Activated naive CD4-positive, alpha-beta T cell treated with anti-CD3 and anti-CD28 coated beads, Interleukin-2, amount 50 U/mL, for 16 hours (primary cell): ENCODE measurements around the gene ANTXRL.
"Not testable (repeated sequence)": the region's sequence is repeated elsewhere in the genome, so short reads cannot be mapped to it uniquely, and the experiment has no call there.

Source experiments
- DNase-seq: peaks from one replicate; pipeline ENCODE4 v3.0.0-alpha.2; 2020

ANTXRL gene

DNA sequence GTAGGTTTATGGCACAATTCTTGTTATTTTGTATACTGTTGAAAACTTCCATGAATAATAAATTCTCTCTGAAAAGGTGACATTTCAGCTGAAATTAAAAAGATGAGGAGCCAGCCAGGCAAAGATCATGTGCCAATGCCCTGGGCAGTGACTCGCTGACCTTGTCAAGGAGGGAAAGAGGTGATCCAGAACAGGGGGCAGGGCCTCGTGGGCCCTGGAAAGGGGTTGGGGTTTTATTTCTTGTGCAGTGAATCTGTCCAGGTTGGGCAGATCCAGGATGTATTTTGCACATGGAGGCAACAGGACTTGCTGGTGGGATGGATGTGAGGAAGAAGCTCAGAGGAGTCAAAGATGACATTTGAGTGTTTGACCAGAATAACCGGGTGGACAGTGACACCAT is 31.6 kb upstream of the ANTXRL start:
- DNase-seq = not testable (repeated sequence)

DNA sequence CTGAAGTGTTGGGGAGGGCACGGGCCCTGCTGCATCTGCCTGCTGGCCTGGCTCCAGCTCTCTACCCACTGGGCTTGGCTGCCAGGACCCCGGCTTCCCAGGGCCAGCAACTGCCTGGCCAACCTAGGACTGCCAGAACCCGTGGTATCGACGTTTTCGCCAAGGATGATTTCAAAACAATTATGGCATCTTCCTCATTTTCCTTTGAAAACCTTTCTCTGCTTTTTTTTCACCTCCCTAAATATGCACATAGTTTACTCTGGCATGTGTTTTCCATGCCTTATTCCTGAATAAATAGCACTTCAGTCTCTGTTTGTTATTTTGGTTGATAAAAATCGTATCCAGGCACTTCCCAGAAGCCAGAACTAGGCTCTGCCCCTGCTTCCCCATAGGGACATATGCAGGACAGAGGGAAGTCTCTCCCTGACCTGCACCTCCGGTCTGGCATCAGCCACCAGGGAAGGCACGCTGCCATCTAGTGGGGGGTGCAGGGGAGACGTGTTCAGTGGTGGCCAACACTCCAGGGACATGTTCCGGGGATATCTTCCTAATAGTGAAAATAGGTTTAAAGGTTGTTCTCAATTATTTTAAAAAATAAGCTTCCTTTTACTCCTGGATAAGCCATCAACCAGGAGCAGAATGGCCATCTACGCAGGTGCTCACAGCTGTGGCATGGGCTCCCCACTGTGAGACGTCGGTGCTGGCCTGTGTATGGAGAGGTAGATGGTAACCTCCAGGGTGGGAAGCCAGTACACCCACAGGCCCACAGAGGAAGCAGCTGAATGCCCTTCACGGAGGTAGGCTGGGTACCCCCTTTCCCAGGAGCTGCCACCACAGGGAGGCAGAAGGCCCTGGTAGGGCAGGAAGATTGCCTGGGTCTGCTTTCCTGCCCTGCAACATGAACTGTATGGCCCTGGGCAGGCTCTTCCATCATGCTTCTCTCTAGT is 30.7 kb upstream of the ANTXRL start:
- peak; percentile 67 for DNase-seq

DNA sequence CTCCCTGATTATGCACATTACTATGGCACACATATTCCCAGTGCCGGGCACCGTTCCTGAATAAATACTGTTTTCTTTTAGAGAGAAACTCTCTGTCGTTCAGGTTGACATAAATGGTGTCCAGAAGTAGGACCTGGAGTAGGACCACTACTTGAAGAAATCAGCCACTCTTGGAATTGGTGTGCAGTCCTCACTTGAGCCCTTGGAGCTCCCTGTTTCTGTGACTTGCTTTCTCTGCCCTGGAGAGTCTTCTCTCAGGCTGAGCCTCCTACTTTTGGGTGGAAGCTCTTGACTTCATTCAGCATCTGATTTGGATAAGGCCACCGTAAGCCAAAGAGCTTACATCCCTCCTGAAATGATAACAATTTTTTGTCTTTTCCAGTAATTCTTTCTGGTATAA is 29.7 kb upstream of the ANTXRL start:
- no peak for DNase-seq

DNA sequence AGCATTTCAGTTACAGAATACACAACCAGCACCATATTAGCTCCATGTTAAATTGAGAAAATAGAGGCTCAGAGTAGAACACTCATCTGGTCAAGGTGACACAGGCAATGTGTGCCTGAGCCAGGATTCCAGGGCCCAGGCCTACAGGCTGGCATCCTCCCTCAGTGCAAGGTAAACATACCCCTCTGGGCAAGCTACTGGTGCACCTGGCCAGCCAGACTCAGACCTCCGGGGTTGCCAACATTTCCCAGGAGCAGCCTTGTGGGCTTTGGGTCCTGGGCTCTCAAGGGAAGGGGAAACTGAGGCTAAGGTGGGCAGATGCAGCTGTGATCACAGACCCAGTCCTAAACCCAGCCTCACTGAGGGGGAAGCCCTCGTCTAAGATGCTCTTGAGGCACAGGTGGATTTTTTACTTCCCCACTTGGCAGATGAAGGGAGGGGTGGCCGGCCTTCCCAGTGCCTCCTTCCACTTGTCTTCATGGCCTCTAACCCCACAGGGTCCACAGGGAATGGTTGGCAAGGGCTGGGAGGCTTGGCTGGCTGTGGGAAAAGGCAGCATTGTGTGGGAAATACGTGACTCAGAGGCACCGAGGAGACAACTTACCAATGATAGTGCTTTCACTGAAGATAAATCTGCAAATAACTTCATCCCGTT is 23.8 kb upstream of the ANTXRL start:
- not testable (repeated sequence) for DNase-seq

DNA sequence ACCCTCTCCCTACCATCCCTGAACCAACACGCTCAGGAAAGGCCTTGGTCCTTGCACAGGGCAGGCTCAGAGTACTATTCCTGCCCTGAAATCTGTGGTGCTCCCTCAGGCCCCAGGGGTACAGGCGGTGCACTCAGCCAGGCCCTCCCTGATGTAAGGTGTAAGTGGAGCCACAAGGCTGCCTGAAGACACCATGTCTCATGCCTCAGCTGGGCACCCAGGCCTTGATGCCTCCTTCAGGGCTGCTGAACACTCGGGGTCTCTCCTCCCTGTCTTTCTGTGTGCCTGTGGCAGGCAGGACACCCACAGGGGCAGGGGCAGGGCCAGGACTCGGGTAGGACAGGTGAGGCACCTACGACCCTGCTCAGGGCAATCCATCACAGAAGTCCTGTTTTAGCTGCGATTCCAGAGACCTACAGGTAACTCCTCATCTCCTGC is 22.9 kb upstream of the ANTXRL start:
- DNase-seq = no peak

DNA sequence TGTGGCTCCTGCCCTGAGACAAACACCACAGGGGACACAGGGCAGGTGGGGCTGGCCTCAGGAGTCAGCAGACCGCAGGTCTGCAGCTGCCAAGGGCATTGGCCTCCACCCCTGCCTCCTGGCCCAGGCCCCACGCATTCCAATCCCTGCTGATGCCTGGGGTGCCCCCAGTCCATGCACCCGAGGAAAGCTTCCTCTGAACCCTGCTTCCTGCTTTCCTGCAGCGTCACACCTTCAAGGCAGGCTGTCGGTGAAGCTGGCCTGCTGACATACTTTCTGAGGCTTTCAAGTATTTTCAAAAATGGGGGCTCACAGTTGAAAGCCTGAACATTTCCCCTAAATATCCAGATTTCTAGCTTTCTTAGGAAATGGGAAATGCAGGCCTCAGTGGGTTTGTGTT is 22.5 kb upstream of the ANTXRL start:
- DNase-seq = no peak

DNA sequence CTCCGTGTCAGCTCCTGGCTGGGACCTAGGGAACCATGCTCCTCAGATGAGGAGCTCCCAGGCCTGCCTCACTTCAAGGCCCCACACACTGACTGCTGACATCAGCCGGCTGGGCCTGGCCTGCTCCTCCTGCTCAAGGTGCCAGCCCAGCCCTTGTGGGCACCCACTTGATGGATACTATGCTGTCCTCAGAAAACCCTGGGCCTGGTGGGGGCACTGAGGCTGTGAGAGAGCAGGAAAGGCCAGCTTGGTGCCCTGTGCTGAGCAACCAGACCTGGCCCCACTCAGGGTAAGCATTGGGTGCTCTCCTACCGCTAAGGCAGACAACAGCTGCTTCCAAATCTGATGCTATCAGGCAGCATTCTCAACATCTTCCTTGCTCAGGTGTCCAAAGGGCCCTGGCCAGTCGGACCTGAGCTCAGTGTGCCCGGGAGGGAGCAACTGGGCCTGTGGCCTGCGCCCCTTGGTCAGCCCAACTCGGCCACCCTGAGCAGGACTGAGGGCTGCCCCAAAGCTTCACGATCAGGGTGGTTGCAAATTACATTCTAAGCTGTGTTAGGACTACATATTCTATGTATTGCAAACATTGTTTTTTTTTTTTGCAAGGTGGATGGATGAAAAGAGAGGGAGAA is 21.9 kb upstream of the ANTXRL start:
- DNase-seq = no peak

DNA sequence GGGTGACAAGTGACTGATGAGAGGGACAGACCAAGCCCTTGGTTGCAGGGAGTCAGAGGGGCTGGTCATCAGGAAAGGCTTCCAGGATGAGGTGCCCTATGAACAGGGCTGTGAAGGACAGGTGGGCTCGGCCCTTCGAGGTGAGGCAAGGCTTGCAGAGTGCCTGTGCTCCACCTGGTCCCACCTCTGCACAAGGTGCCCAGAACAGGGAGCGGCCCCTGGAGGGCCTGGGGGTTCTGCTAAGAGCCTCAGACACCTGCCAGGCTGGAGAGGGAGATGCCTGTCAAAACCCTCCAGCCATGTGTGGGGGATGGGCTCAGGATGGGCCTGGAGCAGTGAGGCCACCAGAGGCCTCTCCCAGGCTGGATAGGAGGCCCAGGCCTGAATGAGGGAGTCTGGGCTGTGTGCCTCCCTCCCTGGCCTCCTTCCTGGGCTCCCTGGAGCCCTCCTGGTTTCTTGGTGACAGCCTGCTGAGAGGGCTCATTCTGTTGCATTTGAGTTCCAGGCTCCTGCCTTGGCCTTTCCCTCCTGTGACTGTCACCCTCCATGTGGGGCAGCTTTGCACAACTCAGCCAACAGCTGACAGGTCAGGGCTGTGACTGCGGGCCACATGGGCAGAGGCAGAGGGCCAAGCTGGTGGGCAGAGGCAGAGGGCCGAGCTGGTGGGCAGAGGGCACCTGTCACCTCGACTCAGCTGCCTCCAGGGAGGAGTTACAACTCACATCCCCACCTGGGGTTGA is 21.1 kb upstream of the ANTXRL start:
- DNase-seq = not testable (repeated sequence)

DNA sequence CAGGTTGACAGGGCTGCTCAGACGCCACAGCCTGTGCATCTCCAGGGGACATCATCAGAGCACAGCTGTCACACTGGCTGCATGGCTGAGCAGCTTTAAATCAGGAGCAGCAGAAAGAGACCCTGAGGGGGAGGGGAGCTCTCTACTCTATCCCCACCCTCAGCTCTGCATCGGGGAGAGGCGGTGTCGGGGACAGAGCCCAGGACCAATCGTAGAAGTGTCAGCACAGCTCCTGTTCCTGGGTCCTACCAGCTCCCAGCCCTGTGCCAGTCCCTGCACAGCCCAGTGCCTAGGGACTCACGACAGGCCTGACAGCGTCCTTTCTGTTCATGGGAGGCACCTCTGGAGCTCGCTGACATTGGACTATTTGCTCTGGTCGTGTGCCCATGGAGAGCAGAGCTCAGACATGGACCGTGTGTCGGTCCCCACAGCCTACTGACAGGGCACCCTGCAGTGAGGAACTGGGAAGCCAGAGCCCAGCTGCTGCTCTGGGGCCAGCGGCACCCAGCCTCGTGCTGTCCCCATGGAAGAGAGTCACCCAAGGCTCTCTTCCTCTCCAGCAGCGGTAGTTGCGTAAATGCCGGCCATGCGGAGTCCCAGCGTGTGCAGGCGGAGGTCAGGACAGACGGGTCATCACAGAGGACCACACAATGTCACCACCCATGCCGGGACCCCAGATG is 20.4 kb upstream of the ANTXRL start:
- no peak for DNase-seq

DNA sequence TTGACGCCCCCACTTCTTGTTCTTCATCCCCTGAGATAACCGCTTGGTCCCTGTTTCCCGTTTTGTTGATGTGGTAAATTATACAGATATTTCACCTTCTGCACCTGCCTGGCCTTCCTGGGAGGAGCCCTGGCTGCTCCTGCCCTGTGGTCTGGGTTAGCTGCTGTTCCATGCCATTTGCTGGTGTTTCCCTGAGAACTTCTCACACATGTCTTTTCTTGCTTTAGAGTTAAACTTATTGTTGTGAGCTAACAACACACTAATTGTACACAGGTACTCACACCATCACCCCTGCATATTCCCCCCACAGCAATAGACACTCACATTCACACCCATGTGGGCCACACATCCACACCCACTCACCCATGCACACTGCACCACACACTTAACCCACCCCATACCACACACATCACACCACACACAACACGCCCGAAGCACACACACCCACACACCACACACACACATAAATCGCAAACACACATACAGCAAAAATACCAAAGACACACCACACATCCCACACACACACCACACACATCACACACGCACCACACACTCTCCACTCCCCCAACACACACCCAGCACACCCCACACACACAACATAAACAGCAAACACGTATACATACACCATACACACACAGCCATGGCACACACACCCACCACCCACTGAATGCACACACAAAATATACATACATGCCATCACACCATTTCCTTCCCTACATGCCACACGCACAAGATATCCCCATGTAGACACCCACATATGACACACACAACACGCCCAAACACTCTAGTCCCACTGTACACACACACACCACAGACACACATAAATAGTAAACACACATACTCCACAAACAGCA is 19.4 kb upstream of the ANTXRL start:
- no peak for DNase-seq

DNA sequence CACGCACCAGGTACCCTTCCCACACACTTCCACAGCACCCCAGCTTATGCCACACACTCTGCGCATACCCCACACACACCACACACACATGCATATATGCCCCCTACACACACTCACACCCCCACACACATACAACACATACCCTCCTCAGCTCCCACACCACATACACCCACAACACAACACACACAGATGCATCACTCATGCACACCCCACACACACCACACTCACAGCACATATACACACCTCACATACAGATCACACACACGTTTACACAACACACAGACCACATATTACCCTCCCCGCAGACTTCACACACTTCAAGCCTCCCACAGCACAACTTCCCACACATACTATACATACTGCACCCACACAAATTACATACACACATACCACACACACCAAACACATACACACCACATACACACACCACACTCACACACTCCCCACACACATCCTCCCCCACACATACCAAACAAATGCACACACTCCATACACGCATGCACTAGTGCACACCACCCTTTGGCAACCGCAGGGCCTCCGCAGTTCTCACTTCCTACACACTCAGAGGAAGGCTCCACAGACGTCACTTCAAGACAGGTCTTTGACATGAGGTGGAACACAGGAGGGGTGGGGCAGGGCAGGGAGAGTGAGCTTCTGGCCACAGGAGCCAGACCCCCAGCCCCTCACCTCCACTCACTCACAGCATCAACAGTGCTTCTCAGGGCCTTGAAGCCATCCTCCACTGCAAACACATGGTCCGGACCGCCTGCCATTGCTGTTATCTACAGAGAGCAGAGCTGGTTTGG is 18.5 kb upstream of the ANTXRL start:
- peak; percentile 66 for DNase-seq

DNA sequence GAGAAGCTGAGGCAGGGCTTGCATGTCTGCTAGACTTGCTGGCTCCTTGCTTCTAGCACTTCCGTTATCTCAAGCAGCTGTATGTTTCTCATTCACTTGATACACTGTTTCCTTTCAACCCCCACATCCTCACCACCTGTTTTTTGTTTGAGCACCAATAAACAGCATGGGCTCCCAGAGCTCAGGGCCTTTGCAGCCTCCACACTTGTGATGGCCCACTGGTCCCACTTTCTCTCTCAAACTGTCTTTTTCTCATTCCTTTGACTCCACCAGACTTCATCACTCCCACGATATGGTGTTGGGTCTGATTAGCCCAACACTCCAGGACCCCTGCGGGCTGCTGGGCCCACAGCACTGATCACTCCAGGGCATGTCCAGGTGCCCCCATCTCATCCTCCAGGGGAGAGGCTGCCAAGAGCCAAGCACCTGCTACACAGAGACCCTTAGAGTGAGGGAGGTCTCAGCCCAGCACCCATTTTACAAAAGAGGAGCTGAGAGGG is 17.2 kb upstream of the ANTXRL start:
- not testable (repeated sequence) for DNase-seq

DNA sequence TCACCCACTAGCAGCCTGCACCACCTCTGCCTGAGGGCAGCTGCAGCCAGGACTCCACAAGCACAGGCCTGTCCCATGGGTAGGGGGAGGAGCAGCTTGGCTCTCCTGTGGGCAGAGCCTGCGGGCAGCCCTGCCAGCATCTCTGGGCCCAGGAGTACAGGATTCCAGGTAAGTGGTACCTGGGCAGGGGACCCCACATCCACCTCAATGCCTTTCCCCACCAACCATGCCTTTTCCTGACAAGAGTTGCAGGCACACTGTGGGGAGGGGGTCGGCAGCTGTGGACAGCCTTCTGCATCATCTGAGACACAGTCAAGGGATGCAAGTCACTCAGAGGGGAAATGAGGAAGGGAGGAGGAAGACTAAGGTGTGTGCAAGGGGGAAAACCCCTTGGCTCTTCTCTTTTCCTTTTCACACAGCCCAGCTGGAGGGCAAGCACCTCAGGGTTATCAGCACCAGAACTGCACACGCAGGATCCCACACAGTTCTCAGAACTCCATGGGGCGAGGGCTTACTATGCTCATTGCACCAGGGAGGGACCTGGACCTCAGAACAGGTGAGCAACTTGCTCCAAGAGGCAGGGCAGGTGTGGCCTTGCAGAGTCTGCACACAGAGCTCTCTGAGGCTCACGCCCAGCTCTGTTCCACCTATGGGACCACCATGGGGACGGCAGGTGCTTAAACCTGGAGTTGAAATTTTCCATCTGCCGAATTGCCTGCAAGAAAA is 16.5 kb upstream of the ANTXRL start:
- DNase-seq = peak; percentile 11

DNA sequence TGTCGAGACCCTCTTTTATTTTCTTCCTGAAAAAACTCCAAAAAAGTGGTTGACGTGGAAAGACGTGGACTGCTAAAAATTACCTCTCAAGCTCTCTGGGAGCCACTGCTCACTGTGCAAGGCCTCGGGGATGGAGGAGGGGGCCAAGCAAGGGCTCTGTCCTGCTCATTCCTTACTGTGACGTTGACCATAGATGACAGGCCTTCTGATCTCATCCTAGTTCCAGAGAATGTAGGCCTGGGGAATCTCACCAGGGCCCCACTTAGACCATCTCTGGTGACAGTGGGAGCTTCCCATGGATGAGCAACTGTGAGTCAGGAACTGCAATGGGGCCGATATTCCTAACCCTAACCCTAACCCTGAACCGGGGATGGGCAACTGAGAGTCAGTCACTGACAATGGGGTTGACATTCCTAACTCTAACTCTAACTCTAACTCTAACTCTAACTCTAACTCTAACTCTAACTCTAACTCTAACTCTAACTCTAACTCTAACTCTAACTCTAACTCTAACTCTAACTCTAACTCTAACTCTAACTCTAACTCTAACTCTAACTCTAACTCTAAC is 15.8 kb upstream of the ANTXRL start:
- peak; percentile 4 for DNase-seq

DNA sequence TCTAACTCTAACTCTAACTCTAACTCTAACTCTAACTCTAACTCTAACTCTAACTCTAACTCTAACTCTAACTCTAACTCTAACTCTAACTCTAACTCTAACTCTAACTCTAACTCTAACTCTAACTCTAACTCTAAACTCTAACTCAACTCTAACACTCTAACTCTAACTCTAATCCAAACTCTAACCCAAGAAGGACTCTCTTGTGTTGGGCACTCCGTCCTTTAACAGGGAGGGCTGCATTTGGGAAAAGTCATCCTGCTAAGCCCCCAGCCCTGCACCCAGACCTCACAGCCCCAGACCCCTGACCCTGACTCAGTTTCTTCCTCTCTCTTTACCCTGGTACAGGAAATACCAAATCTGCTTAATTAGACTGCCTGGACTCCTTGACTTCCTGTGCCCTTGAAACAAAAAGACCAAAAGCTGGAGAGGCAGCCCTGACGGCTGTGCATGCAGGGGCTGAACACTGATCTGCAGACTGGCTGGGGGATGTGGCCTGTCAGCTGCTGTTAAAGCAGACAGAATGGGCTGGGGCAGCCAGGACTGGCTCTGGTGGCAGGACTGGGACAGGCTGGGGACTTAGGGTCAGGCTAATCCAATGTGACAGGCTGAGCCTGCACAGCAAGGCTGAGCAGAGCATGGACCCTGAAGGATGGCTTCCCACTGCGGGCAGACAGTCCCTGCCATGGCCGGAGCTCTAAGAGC is 14.8 kb upstream of the ANTXRL start:
- DNase-seq = peak; percentile 9

DNA sequence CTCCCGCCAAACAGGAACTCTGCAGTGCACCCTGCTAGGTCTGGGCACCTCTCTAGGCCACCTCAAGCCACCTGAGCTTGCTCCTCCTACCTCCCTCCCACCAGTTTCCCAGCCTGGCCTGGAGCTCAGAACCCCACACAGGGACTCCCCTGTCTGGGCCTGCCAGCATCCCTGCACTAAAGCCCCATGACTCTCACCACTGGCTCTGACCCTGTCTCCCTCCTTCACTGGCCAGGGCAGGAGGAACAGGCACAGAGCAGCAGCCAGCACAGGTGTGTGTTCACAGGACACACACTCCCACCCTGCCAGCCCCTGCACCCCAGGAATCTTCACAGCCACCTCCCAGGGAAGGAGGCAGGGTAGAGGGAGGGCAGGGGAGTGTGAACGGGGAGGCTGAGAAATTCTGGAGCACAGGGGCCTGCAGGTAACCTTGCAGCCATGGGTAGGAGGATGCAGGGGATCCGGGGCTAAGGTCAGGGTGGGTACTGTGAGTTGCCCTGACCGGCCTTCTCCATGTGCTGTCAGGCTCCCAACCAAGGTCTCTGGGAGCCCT is 13.9 kb upstream of the ANTXRL start:
- peak; percentile 13 for DNase-seq

DNA sequence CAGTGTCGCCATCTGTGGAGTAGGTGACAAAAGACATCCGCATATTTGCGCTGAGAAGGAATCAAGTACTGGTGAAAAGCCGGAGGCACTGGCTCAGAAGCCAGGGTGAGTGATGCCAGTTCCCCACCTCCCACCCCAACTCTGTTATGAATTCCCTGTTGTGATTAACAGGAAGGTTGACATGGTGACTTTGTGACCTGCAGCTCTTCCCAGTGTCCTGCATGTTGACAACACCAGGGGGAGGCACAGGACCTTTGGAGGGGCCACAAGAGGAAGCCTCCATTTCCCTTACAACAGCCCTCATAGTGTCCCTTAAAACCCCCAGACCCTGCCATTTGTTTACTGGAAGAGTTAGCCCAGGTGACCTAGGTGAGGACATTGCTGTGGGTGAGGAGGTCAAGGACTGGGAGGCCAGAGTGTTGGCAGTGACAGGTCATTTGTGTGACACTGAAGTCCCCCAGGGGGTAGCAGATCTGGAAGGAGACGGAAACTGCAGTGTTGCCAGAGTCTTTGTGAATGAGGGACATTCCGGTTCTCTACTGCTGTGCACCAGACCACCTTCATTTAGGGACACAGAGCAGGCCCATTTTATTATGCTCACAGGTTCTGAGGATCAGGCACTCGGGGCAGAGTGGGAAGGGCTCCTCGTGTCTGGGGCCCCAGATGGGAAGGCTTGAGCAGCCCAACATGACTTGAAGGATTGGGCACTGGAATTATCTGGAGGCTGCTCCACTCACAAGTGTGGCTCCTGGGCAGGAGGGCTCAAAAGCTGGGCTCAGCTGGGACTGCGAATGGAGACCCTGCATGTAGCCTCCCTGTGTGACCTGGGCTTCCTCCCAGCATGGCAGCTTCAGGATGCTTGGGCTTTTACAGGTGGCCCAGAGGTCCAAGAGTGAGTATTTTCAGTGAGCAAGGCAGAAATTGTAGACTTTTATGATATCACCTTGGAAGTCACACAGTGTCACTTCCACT is 13.0 kb upstream of the ANTXRL start:
- DNase-seq = no peak
